Stimulated activated naive CD8-positive, alpha-beta T cell treated with anti-CD3 and anti-CD28 coated beads, Interleukin-15, Interleukin-2, amounts not matched to agents 100 ng/mL and 50 ng/mL, for 24 hours (primary cell): Measurements from ENCODE around the gene LATS2.
"Not testable (repeated sequence)": the region's sequence is repeated elsewhere in the genome, so short reads cannot be mapped to it uniquely, and the experiment has no call there.

ENCODE experiments used
- H3K27ac Mint-ChIP-seq: one replicate; pipeline ENCODE4 v1.8.0; 2021; ENCODE audit warnings: mild to moderate bottlenecking, mixed read lengths
- H3K27me3 Mint-ChIP-seq: one replicate; pipeline ENCODE4 v1.8.0; 2021; ENCODE audit warnings: mixed read lengths
- H3K36me3 Mint-ChIP-seq: one replicate; pipeline ENCODE4 v1.8.0; 2021; ENCODE audit warnings: low read depth, mixed read lengths
- H3K4me1 Mint-ChIP-seq: one replicate; pipeline ENCODE4 v1.8.0; 2021; ENCODE audit warnings: low read depth, mixed read lengths
- H3K4me3 Mint-ChIP-seq: one replicate; pipeline ENCODE4 v1.8.0; 2021; ENCODE audit warnings: mild to moderate bottlenecking, mixed read lengths
- H3K9me3 Mint-ChIP-seq: one replicate; pipeline ENCODE4 v1.8.0; 2021; ENCODE audit warnings: mixed read lengths

Gene LATS2

DNA sequence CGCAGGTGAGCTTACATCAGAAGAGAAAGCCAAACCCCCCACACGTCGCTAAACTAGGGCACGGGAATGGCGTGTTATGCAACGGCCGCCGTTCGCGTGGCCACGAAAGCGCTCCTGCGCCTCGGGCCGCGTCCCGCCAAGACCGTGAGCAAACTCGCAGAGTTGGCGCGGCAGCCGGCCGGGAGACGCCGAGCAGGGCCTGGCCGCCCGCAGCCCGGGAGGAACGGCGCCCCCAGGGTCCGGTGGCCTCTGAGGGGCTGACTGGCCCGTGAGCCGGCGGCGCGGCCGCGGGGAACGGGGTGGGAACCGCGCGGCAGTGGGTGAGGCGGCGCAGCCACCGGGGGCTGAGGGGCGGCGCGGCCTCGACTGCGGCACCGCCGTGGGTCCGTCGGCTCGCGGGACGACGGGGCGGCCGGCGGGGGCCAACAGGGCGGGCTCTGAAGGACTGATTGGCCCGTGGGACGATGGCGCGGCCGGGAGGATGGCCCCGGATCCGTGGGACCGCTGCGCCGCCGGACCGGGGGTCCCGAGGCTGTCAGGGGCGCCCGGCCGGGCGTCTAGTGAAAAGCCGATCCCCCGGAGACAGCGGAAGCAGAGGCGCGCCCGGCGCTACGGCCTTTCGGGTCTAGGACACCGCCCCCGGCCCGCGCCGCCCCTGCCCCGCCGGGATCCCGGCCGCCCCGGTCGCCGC lies 903 bp downstream of the LATS2 start:
- Mint-ChIP-seq H3K27ac (no peak overlapping the region), H3K4me1 (peaks cover 4% of the 10 kb centered on the region), H3K4me3 (peak overlapping the region; percentile 48), H3K27me3 (peaks cover 34% of the 10 kb centered on the region), H3K9me3 (no peaks in the 10 kb centered on the region), H3K36me3 (no peaks in the 10 kb centered on the region)

DNA sequence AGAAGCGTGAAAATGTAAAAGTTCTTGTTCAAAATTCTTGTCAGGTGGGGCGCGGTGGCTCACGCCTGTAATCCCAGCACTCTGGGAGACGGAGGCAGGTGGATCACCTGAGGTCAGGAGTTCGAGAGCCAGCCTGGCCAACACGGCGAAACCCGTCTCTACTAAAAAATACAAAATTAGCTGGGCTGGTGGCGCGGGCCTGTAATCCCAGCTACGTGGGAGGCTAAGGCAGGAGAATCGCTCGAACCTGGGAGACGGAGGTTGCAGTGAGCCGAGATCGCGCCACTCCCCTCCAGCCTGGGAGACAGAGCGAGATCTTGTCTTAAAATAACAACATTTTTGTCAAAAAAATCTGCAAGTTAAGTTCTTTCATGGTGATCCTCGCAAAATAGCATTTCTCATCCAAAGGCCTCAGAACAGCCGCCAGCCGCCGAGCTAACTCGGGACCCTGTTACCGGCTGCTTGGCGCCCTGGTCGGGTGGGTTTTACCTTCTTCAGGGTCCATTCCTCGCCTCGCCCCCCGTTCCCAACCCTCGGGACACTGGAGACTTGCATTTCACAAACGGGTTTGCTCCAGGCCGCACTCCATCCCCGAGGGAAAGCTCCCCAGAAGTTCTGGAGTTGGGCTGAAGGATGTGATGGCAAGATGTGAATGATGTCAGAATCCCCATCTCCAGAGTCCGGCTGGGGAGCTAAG lies 1.6 kb downstream of the LATS2 start:
- no peaks in the 10 kb centered on the region for H3K36me3 Mint-ChIP-seq
- peaks cover 34% of the 10 kb centered on the region for H3K27me3 Mint-ChIP-seq
- no peaks in the 10 kb centered on the region for H3K9me3 Mint-ChIP-seq
- peak overlapping the region; percentile 58 for H3K4me3 Mint-ChIP-seq
- no peak overlapping the region for H3K27ac Mint-ChIP-seq
- H3K4me1 Mint-ChIP-seq = peaks cover 4% of the 10 kb centered on the region

GRCh38 chr13:21058361-21058760 lies 3.0 kb downstream of the LATS2 start:
- Mint-ChIP-seq H3K9me3 (no peaks in the 10 kb centered on the region), H3K27me3 (peaks cover 33% of the 10 kb centered on the region), H3K27ac (no peak overlapping the region), H3K4me3 (no peak overlapping the region), H3K4me1 (peaks cover 5% of the 10 kb centered on the region), H3K36me3 (no peaks in the 10 kb centered on the region)

GRCh38 chr13:21055511-21056045 lies 5.8 kb downstream of the LATS2 start:
- Mint-ChIP-seq H3K27ac (no peak overlapping the region), H3K4me3 (no peak overlapping the region), H3K27me3 (peaks cover 18% of the 10 kb centered on the region), H3K36me3 (no peaks in the 10 kb centered on the region), H3K4me1 (peaks cover 4% of the 10 kb centered on the region), H3K9me3 (no peaks in the 10 kb centered on the region)

DNA sequence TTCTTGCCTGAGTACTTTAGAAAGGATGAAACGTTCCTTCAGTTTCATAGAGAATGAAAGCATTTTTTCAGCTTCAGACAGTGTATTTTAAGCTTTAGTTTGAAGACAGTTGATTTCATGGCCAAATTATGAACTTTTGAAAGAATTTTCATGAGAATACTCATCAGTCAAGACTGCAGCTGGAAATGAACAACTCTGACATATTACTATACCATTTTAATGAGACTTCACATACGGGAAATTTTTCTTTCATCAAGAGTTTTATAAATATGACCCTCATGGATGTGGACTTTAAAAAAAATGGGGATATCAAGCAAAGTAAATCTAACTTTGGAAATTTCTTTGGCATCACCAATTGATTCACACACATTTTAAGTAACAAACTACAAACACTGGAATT lies 6.4 kb downstream of the LATS2 start:
- no peak overlapping the region for H3K4me3 Mint-ChIP-seq
- H3K27me3 Mint-ChIP-seq = peaks cover 18% of the 10 kb centered on the region
- H3K36me3 Mint-ChIP-seq = no peaks in the 10 kb centered on the region
- H3K9me3 Mint-ChIP-seq = no peaks in the 10 kb centered on the region
- H3K27ac Mint-ChIP-seq = no peak overlapping the region
- peaks cover 4% of the 10 kb centered on the region for H3K4me1 Mint-ChIP-seq

- no peak overlapping the region for H3K4me3 Mint-ChIP-seq
- H3K9me3 Mint-ChIP-seq = no peaks in the 10 kb centered on the region
Measured at GRCh38 chr13:21054313-21054712, 7.1 kb downstream of the LATS2 start.

DNA sequence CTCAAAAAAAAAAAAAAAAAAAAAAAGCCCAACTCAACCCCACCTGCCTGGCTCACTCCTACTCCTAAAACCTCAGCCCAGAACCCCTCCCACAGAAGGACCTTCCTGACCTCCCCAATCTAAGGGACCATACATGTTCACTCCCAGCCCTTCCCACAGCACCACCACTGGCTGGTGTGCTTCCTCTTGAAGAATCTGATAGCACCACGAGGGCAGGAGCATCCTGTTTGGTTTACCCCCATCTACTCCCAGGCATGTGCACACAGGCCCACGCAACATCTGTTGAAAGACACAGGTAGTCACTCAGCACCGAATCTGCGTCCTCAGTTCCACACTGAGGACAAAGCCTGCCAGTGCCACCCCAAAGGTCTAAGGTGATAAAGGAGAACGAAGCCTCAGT lies 8.2 kb downstream of the LATS2 start:
- Mint-ChIP-seq H3K27me3 (peaks cover 8% of the 10 kb centered on the region), H3K27ac (no peak overlapping the region), H3K4me1 (peaks cover 4% of the 10 kb centered on the region), H3K36me3 (no peaks in the 10 kb centered on the region), H3K4me3 (no peak overlapping the region), H3K9me3 (no peaks in the 10 kb centered on the region)

More at GRCh38 chr13:21054313-21054712, 7.1 kb downstream of the LATS2 start:
- H3K36me3 Mint-ChIP-seq = no peaks in the 10 kb centered on the region
- peaks cover 15% of the 10 kb centered on the region for H3K27me3 Mint-ChIP-seq
- H3K4me1 Mint-ChIP-seq = peaks cover 4% of the 10 kb centered on the region
- no peak overlapping the region for H3K27ac Mint-ChIP-seq

GRCh38 chr13:21051675-21052074 lies 9.7 kb downstream of the LATS2 start:
- Mint-ChIP-seq H3K27ac (no peak overlapping the region), H3K4me1 (peaks cover 4% of the 10 kb centered on the region), H3K4me3 (no peak overlapping the region), H3K27me3 (peaks cover 8% of the 10 kb centered on the region), H3K36me3 (no peaks in the 10 kb centered on the region), H3K9me3 (no peaks in the 10 kb centered on the region)

DNA sequence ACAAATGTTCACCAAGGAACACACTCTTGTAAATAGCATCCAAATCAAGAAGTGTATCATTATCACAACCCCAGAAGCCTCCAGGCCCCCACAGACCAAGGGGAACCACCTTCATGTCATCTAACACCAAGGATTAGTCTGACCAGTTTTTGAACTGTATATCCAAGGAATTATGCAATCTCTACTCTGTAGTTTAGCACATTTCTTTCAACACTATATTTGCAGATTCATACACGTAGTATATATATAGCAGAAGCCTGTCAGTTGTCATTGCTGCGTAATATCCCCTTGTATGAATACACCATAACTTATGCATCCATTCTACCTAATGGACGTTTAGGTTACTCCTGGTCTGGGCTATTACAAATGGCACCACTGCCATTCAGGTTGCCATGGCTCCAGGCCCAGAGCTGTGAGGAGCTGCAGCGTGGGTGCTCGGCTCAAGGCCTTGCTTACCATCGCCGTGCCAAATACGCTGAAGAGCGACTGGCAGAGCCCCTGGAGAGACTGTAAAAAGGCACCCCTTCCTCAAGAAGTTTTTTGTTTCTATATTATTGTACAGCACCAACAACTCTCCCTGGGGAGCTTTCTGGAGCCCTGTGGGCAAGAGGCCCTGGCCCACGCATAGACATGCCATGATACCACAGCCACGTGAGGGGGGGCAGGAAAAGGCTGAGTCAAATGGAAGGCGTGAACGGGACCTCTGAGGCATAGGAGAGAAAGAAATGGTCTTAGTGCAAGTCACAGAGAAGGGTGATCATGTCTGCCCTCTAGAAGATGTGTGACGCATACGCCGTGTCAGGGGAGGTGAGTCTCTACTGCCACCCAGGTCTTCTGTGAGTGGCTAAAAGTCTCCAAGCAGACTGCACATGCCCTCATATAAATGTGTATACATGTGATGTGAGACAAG lies 10.8 kb downstream of the LATS2 start:
- no peaks in the 10 kb centered on the region for H3K36me3 Mint-ChIP-seq
- no peak overlapping the region for H3K4me3 Mint-ChIP-seq
- H3K9me3 Mint-ChIP-seq = no peaks in the 10 kb centered on the region
- peaks cover 4% of the 10 kb centered on the region for H3K4me1 Mint-ChIP-seq
- peaks cover 8% of the 10 kb centered on the region for H3K27me3 Mint-ChIP-seq
- H3K27ac Mint-ChIP-seq = no peak overlapping the region

- not testable (repeated sequence) for H3K36me3 Mint-ChIP-seq, H3K27me3 Mint-ChIP-seq, H3K4me1 Mint-ChIP-seq, H3K4me3 Mint-ChIP-seq, H3K9me3 Mint-ChIP-seq, H3K27ac Mint-ChIP-seq
Measured at GRCh38 chr13:21049731-21050130, 11.7 kb downstream of the LATS2 start.

DNA sequence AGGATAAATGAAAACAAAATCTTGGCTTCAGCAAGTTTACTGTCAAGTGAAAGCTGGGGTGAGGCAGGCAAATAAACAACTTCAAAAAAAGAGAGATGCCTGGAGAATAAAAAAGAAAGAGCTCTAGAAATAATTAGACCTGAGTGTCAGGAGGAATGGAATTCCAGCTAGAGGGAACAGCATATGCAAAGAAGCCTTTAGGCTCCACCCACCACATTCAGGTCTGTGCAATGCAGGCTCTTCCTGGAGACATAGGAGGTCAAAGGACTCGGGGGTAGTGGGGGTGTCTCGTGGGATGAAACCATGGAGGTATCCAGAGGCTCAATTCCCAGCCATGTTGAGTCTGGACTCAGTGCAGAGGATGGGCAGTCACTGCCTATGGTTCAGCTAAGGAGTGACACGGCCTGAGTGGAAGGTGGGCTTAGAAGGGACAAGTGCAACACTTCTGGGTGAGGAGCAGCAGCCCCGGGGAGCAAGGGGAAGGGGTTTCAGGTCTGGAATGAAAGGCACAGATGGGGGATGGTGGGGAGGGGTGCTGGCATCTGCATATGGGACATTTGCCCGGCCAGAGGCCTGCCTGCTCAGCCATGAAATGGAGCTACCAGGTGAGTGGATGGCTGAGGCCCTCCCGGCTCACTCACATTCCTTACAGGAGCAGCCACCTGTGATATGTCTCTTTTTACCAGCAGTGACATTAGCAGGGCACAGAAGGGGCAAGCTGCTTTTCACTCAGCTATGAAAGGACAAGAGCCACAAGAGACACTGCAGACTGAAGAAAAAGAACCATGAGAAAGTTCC lies 12.3 kb downstream of the LATS2 start:
- Mint-ChIP-seq H3K27ac (no peak overlapping the region), H3K4me3 (no peak overlapping the region), H3K4me1 (peaks cover 4% of the 10 kb centered on the region), H3K9me3 (no peaks in the 10 kb centered on the region), H3K36me3 (no peaks in the 10 kb centered on the region), H3K27me3 (peaks cover 8% of the 10 kb centered on the region)

DNA sequence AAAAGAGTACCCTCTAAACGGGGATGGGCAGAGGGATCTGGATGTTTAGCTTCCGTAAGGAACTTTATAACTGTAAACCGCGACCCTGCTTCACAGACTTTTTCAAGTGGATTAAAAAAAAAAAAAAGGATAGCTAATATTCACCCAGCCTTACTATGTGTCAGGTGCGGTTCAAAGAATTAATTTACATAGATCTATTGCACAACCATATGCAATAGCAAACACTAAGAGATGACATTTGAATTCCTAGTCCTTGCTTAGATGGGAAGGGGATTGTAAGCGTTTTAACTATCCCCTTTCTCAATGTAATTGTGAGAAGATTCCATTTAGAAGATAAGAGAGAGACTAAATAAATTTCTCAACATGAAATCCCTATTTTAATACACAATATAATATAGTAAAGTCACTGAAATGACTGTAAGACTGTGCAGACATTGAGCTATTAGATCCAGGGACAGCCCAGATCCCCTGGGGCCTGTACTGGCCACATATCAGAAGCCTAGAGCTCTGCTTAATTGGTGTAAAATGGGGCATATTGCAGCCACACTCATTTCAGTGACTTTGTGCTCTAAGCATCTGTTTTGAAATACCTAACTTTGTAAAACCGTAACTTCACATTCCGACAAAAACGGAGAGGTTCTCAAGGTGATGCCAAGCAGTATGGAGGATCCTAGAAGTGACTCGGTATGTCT lies 13.6 kb downstream of the LATS2 start:
- Mint-ChIP-seq H3K27ac (no peak overlapping the region), H3K4me1 (no peaks in the 10 kb centered on the region), H3K36me3 (no peaks in the 10 kb centered on the region), H3K4me3 (no peak overlapping the region), H3K27me3 (no peaks in the 10 kb centered on the region), H3K9me3 (no peaks in the 10 kb centered on the region)

DNA sequence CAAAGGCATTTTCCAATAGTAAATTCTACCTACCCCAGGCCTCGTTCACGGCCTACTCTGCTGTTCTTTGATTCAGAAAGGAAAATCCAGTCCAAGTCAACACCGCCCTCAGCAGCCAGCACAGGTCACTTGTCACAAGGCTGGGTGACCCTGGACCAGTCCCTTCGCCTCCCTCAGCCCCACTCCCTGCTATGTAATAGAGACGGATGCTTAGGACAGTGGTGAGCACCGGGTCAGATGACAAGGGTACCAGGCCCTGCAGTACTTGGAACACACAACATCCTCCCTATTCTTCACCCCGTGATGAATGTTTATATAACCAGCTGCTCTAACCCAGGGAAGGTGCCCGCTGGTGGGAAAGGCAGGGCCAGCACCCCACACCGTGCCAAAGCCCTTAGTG lies 14.3 kb downstream of the LATS2 start:
- Mint-ChIP-seq H3K4me1 (no peaks in the 10 kb centered on the region), H3K4me3 (no peak overlapping the region), H3K36me3 (no peaks in the 10 kb centered on the region), H3K27me3 (no peaks in the 10 kb centered on the region), H3K9me3 (no peaks in the 10 kb centered on the region), H3K27ac (no peak overlapping the region)

GRCh38 chr13:21046203-21046602 lies 15.2 kb downstream of the LATS2 start:
- no peak overlapping the region for H3K4me3 Mint-ChIP-seq

More at GRCh38 chr13:21046203-21046602, 15.2 kb downstream of the LATS2 start:
- H3K36me3 Mint-ChIP-seq = no peaks in the 10 kb centered on the region
- H3K9me3 Mint-ChIP-seq = no peaks in the 10 kb centered on the region
- H3K27ac Mint-ChIP-seq = no peak overlapping the region
- H3K4me1 Mint-ChIP-seq = no peaks in the 10 kb centered on the region
- no peaks in the 10 kb centered on the region for H3K27me3 Mint-ChIP-seq
